IPS-18c (cell line): Measurements from ENCODE around the gene ERVMER34-1.

Experiments used
- H3K4me3 ChIP-seq: 2 replicates; pipeline ENCODE4 v1.7.0; 2013; ENCODE audit warnings: low read depth, mild to moderate bottlenecking, low read length, moderate library complexity; ENCODE audit not compliant: insufficient read depth
- H3K9me3 ChIP-seq: one replicate; pipeline ENCODE4 v1.6.1; 2013; ENCODE audit warnings: mild to moderate bottlenecking, low read length, moderate library complexity; ENCODE audit not compliant: control insufficient read depth, insufficient read depth

The ERVMER34-1 gene, protein sequence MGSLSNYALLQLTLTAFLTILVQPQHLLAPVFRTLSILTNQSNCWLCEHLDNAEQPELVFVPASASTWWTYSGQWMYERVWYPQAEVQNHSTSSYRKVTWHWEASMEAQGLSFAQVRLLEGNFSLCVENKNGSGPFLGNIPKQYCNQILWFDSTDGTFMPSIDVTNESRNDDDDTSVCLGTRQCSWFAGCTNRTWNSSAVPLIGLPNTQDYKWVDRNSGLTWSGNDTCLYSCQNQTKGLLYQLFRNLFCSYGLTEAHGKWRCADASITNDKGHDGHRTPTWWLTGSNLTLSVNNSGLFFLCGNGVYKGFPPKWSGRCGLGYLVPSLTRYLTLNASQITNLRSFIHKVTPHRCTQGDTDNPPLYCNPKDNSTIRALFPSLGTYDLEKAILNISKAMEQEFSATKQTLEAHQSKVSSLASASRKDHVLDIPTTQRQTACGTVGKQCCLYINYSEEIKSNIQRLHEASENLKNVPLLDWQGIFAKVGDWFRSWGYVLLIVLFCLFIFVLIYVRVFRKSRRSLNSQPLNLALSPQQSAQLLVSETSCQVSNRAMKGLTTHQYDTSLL

DNA sequence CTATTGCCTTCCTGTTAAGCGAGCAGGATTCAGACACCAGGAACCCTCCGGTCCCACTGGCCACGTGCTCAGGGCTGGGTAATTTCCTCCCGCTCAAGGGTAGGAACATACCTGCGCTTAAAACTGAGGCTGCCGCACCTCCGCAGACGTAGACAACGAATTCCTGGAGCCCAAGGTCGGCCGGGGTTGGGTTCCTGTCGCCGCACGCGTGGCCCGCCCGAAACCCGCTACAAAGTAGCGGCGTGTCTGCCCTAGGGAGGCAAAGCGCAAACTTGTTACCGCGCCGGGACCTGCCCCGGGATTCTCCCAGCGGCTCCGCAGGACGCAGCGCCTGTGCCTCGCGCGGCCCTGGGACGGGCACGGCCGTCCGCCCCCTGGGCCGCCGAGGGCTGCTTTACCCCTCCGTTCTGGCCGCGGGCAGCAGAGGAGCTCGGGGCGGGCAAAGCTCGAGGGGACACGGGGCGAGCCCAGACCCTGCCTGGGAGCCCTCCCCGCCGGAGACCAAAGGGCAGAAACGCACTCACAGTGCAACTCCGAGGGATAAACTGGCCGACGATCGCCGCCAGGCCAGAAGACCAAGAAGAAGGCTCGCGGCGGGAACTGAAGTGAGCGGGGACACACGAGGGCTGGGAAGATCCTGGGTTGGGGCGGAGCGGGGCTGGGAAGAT is at the start of gene ERVMER34-1:
Gene ERVMER34-1 (minus strand): TSS at position 607 of the 668 bp plus-strand sequence. CDS start 5,905 bp downstream, outside the sequence.
- H3K4me3 ChIP-seq: peak within 1 kb of the TSS; percentile 57
- no peaks in the 10 kb centered on the region for H3K9me3 ChIP-seq

- Histone ChIP-seq H3K9me3 (no peaks in the 10 kb centered on the region), H3K4me3 (no peak overlapping the region)
Measured at GRCh38 chr4:52799813-52800212, 48.6 kb upstream of the ERVMER34-1 start.

- no peaks in the 10 kb centered on the region for H3K9me3 ChIP-seq
- no peak overlapping the region for H3K4me3 ChIP-seq
Measured at GRCh38 chr4:52795533-52795932, 44.3 kb upstream of the ERVMER34-1 start.

DNA sequence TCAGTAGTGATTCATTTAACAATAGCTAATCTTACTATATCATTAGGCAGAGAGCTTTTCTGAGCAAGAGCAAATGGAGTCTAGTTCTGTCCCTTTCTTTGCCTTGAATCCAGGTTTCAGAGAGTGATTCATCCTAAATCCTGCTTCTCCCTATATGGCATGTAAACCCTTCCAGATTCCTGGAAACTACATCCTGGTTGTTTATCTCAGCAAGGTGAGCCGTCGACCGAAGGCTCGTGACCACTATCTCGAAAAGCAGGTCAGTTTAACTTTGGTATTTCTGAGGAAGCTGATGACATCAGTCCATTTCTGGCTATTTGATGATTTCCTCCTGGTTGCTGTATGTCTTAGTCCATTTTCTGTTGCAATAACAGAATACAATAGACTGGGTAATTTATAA is 40.7 kb upstream of the ERVMER34-1 start:
- H3K9me3 ChIP-seq: no peaks in the 10 kb centered on the region
- H3K4me3 ChIP-seq: no peak overlapping the region

- no peaks in the 10 kb centered on the region for H3K9me3 ChIP-seq
- H3K4me3 ChIP-seq: no peak overlapping the region
Measured at GRCh38 chr4:52789774-52790173, 38.5 kb upstream of the ERVMER34-1 start.

DNA sequence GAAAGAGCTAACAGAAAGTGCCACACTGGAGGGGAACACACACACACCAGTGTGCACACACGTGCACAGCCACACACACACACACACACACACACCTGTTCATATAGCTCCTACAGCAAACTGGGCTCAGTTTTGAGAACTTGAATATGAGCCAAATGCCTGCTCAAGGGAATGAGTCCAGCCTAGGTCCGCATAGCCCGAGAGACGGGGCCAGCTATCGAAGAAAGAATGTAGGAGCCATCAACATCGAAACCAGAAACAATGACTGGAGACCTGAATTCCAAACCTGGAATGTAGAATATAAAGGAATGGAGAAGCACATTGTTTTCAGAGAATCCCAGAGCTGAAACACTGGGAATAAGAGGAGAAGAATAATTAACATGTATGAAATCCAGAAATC is 37.6 kb upstream of the ERVMER34-1 start:
- Histone ChIP-seq H3K4me3 (no peak overlapping the region), H3K9me3 (no peaks in the 10 kb centered on the region)

DNA sequence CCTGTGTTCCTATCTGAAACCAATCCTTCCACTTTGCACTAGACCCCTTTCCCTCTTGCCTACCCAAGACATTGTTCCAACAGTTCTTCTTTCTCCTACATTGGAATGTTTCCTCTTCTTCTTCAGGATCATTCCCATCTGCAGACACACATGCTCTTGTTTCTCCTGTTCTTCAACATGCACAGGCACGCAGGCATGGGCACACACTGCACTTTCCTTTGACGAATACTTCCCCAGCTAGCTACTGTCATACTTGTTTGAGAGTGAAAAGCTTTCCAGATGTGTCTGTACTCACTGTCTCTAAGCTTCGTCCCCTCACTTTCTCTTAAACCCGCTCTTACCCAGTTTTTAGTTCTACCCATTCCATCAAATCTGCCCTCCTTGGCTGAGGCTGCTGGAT is 31.8 kb upstream of the ERVMER34-1 start:
- Histone ChIP-seq H3K9me3 (no peaks in the 10 kb centered on the region), H3K4me3 (no peak overlapping the region)

- no peaks in the 10 kb centered on the region for H3K9me3 ChIP-seq
- no peak overlapping the region for H3K4me3 ChIP-seq
Measured at GRCh38 chr4:52780617-52781354, 29.6 kb upstream of the ERVMER34-1 start.

GRCh38 chr4:52780206-52780605 is 29.0 kb upstream of the ERVMER34-1 start:
- Histone ChIP-seq H3K9me3 (no peaks in the 10 kb centered on the region), H3K4me3 (no peak overlapping the region)

GRCh38 chr4:52760256-52760655 is 9.0 kb upstream of the ERVMER34-1 start:
- no peaks in the 10 kb centered on the region for H3K9me3 ChIP-seq
- H3K4me3 ChIP-seq: no peak overlapping the region

DNA sequence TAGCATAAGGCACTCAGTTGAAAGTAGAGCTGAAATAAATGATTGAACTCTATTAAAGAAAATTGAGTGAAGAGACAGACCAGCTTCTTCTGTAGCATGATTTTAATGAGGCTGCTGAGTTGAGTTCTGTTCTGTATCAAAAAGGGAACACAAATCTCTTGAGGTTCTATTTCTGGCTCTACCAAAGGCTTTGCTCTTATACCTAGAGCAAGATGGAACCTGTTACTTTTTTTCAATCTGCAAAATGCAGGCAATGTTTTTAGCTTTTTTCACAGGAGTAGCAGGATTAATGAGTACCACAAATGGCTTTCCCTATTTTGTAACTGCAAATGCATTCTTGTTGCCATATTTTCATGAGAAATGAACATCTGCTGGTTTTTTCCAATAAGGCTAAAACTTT is 4.2 kb upstream of the ERVMER34-1 start:
- H3K4me3 ChIP-seq: no peak overlapping the region
- no peaks in the 10 kb centered on the region for H3K9me3 ChIP-seq

DNA sequence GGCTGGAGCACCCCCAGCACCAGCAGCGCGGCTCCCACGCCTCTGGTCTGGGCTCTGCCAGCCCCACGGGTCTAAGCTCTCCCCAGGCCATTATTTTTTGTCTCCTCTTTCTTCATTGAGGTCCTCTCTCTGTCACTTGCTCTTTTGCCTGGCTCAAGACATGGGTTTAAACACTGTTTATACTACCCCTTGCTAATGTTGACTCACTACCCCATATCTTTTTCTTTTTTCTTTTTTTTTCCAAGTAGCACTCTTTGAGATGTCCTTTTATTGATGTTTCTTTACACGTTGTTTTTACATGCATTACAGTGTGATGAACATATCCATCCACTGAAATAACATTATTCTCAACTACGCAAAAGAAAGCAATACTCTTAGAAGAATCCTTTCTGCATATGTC is 1.7 kb upstream of the ERVMER34-1 start:
- Histone ChIP-seq H3K4me3 (no peak overlapping the region), H3K9me3 (no peaks in the 10 kb centered on the region)

GRCh38 chr4:52751487-52751911 is 274 bp upstream of the ERVMER34-1 start:
- no peaks in the 10 kb centered on the region for H3K9me3 ChIP-seq
- peak overlapping the region; percentile 57 for H3K4me3 ChIP-seq

GRCh38 chr4:52750213-52750612 is 1.0 kb downstream of the ERVMER34-1 start:
- H3K4me3 ChIP-seq: no peak overlapping the region
- no peaks in the 10 kb centered on the region for H3K9me3 ChIP-seq

DNA sequence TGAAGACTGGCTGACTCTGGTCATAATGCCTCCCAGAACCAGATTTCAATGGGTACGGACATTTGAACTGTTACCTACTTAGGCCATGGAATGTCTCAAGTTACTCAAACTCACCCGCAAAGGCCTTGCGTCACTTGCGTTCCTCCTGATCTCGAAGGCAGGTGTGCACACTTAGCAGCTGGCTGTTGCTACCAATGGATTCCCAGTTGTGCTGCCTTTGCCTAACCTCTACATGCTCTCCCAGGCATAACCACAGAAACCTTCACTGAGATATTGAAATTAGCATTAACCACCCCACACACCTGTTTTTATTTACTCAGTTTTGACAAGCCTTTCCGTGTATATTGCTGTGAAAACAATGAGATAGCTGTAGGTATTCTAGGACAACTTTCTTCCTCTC is 2.8 kb downstream of the ERVMER34-1 start:
- H3K4me3 ChIP-seq: no peak overlapping the region
- H3K9me3 ChIP-seq: no peaks in the 10 kb centered on the region

GRCh38 chr4:52744588-52744987 is 6.6 kb downstream of the ERVMER34-1 start:
- Histone ChIP-seq H3K4me3 (no peak overlapping the region; the same call in 1 of the 2 replicates), H3K9me3 (no peaks in the 10 kb centered on the region)

- Histone ChIP-seq H3K9me3 (no peaks in the 10 kb centered on the region), H3K4me3 (no peak overlapping the region)
Measured at GRCh38 chr4:52743444-52744019, 7.7 kb downstream of the ERVMER34-1 start.
